Activated T-cell treated with anti-CD3 and anti-CD28 coated beads, Interleukin-2, amount 50 U/mL, for 24 hours (primary cell): ENCODE results near the gene MRPS11.
A peak's percentile ranks its signal among the peaks of the same experiment; 100 is the strongest.
"Not testable (repeated sequence)": the region's sequence is repeated elsewhere in the genome, so short reads cannot be mapped to it uniquely, and the experiment has no call there.

Source experiments
- DNase-seq: peaks from one replicate; pipeline ENCODE4 v3.0.0-alpha.2; 2020
- H3K27ac Mint-ChIP-seq: 2 replicates; pipeline ENCODE4 v1.8.0; 2020; ENCODE audit warnings: mild to moderate bottlenecking, mixed read lengths
- H3K27me3 Mint-ChIP-seq: 2 replicates; pipeline ENCODE4 v1.8.0; 2020; ENCODE audit warnings: mixed read lengths
- H3K36me3 Mint-ChIP-seq: 2 replicates; pipeline ENCODE4 v1.8.0; 2020; ENCODE audit warnings: low read depth, mixed read lengths
- H3K4me1 Mint-ChIP-seq: 2 replicates; pipeline ENCODE4 v1.8.0; 2020; ENCODE audit warnings: low read depth, mixed read lengths
- H3K4me3 Mint-ChIP-seq: 2 replicates; pipeline ENCODE4 v1.8.0; 2020; ENCODE audit warnings: mild to moderate bottlenecking, moderate library complexity, mixed read lengths
- H3K9me3 Mint-ChIP-seq: 2 replicates; pipeline ENCODE4 v1.8.0; 2020; ENCODE audit warnings: mixed read lengths

Gene MRPS11

DNA sequence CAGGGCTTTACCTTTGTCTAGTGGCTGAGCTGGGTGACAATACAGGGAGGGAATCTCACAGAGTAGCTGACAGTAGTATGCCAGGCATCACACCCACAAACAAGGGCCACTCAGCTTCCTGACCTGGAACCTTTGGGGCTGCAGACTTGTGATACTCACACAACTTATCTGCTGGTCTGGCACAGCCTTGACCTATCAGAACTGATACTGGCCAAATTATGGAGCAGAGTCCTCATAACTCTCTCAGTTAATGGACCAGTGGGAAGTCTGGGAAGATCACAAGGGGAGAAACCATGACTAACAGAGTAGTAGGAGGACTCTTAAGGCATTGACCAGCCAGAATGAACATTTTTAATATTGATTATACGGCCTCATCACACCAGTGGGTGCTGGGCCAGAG, 19.8 kb upstream of the MRPS11 start:
- Mint-ChIP-seq H3K9me3 (peaks cover 15% of the 10 kb centered on the region), H3K4me1 (peaks cover 5% of the 10 kb centered on the region), H3K27ac (no peak overlapping the region), H3K36me3 (no peaks in the 10 kb centered on the region), H3K4me3 (no peak overlapping the region), H3K27me3 (peaks cover 35% of the 10 kb centered on the region)
- DNase-seq = no peak

DNA sequence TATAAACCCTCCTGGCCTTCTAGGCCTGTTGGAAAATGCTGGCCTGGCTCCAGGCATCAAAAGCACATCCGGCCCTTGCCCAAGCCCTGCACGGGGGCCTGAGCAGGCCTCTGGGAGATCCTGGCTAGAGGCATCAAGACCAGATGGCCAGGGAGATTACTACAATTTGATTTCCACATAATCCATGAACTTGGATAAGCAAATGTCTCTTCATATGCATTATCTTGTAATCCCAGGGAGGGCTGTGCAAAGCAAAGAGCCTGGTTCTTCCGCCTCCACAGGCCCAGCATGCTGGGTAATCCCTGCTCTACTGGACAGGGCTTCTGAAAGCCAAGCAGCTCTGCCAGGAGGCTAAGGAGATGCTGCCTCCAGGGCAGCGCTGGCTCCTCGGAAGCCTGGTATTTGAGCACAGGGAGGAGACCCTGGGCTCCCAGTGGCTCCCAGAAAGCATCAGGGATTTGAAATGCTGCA, 18.5 kb upstream of the MRPS11 start:
- no peak overlapping the region for H3K27ac Mint-ChIP-seq

DNA sequence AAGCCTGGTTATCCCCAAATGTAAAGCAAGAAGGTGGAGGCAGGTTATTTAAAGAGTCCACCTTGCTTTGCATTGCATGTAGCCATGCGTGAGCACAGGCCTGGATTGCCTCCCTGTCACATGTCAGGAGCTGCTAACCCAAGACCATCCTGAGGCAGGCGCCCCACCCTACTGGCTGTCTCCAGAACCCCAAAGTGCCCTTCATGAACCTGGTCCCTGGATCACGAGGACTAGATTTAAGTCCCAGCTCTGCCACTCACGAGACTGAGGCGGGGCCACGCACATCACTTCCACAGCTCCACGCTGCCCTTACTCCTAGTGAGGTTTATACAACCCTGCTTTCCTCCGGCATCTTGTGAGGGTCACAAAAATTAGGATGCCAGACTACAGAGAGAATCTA, 17.9 kb upstream of the MRPS11 start:
- H3K27ac Mint-ChIP-seq = no peak overlapping the region

More for the DNA sequence above, 18.5 kb upstream of the MRPS11 start:
- DNase-seq = no peak
- Mint-ChIP-seq H3K36me3 (no peaks in the 10 kb centered on the region), H3K4me1 (peaks cover 5% of the 10 kb centered on the region), H3K27me3 (peaks cover 24% of the 10 kb centered on the region), H3K4me3 (no peak overlapping the region), H3K9me3 (peaks cover 4% of the 10 kb centered on the region)

DNA sequence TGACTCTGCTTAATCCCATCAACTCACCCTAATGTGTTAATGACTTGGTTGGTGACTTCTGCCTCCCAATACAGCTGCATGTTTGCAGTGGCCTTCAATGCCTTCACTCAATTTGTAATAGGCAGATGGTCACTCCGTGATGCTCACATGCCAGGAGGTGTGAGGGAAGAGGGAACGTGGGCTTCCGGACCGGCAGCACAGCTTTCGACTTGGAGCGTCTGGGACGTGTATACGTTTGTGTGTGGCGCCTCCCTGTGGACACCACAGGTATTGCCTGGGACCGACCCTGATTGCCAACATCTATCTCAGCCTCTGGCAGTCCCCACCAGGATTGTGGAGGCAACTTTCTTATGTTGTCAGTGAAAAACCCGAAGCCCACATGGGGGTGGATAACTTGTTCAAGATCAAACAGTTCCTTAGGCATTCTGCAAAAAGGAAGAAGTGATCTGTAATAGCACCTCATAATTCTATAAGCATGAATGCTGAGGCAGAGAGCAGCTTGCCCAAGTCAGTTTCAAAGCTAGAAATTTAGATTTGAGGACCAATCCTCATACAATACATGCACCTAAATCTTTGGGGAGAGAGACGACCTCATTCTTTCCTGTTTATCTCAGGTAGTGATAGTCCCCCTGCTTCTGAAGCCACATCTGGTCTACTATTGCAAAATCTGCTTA, 17.2 kb upstream of the MRPS11 start:
- no peaks in the 10 kb centered on the region for H3K9me3 Mint-ChIP-seq
- peak; percentile 81 for DNase-seq
- H3K36me3 Mint-ChIP-seq = no peaks in the 10 kb centered on the region
- H3K4me3 Mint-ChIP-seq = no peak overlapping the region
- peaks cover 7% of the 10 kb centered on the region for H3K4me1 Mint-ChIP-seq
- no peak overlapping the region for H3K27ac Mint-ChIP-seq
- H3K27me3 Mint-ChIP-seq = peaks cover 19% of the 10 kb centered on the region

More for the DNA sequence above, 17.9 kb upstream of the MRPS11 start:
- H3K4me1 Mint-ChIP-seq = peaks cover 5% of the 10 kb centered on the region
- no peak overlapping the region for H3K4me3 Mint-ChIP-seq
- no peaks in the 10 kb centered on the region for H3K36me3 Mint-ChIP-seq
- DNase-seq = no peak
- H3K9me3 Mint-ChIP-seq = no peaks in the 10 kb centered on the region
- peaks cover 19% of the 10 kb centered on the region for H3K27me3 Mint-ChIP-seq

DNA sequence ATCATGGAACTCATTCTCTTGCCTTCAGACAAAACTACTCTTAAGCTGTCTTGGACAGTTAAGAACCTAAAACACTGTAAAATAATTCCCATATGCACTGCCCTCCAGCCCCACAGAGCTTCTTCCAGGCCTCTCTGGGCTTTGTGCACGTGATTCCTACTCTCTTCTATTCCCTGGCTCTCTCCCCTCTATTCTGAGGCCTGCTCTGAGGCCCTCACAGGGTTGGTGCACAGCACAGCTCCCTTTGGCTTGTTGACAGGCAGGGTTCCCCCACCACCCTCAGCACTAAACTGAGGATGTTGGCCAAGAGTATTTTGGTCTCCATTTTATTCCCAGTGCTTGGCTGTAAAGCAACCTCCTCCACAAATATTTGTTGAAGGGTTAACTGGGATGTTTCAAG, 13.9 kb upstream of the MRPS11 start:
- Mint-ChIP-seq H3K27me3 (peaks cover 7% of the 10 kb centered on the region), H3K4me1 (peaks cover 12% of the 10 kb centered on the region), H3K36me3 (peaks cover 20% of the 10 kb centered on the region), H3K4me3 (no peak overlapping the region), H3K27ac (no peak overlapping the region), H3K9me3 (no peaks in the 10 kb centered on the region)
- no peak for DNase-seq

DNA sequence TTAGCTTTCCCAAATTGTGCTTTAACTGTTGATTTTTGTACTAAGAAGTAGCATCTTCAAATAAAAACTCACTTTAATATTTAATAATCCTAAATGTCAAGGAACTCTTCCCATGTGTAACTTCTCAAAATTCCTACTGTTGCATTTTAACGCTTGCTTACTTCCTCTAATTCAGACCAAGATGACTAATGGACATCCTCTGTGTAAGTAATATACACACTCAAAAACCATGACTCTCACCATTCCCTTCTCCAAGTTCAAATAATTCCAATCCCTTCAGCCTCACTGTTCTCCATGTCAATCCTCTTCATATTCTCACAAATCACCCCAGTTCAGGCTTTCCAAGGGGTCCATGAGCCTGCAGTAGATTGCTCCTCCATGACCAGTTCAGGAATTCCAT, 13.3 kb upstream of the MRPS11 start:
- no peak overlapping the region for H3K27ac Mint-ChIP-seq
- H3K4me3 Mint-ChIP-seq = no peak overlapping the region
- no peaks in the 10 kb centered on the region for H3K9me3 Mint-ChIP-seq
- peaks cover 26% of the 10 kb centered on the region for H3K36me3 Mint-ChIP-seq
- no peak for DNase-seq
- peaks cover 7% of the 10 kb centered on the region for H3K27me3 Mint-ChIP-seq
- H3K4me1 Mint-ChIP-seq = peaks cover 12% of the 10 kb centered on the region

DNA sequence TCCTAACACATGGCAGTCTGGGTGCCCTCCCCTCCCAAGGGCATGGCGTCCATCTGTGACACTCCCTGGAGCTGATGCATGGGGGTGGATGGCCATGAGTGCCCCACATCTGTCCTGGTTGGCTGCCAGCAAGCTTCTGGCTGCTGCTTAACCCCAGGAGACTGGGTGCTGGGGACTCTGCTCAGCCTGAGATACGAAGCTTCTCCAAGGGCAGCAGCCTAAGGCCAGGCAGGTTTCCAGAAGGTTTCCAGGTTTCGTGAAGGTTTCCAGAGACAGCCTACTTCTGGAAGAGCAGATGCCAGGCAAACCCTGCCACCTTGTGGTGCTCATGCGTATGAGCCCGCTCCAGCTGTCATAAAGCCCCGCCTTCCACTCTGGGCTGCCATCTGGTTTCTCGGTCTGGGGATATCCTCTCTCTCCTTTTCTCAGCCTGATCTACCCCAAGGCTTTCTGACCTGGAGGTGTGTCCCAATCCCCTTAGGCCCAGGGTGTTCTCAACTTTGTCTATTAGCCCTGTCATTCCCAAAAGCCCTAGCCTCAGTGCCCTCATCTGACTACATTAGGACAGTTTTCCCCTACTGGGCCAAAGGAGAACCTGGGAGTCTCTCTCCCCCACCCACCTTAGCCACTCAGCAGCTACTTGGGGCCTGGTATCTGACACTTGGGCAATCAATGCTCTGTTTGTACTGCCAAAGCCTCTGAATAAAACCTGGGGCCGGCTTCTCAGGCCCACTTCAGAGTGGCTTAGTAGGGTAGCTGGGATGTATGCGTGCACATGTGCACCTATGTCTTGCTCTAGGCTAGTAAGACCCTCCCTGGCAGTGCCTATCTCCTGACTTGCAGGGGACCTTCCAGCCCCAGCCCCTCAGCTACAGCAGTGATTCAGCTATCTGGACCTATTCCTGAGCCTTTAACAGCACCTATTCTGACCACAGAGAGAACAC, 12.4 kb upstream of the MRPS11 start:
- Mint-ChIP-seq H3K36me3 (peaks cover 35% of the 10 kb centered on the region), H3K9me3 (no peaks in the 10 kb centered on the region), H3K4me1 (peaks cover 7% of the 10 kb centered on the region), H3K27me3 (peaks cover under 1% of the 10 kb centered on the region), H3K4me3 (no peak overlapping the region), H3K27ac (peak overlapping the region; percentile 60)
- DNase-seq = peak; percentile 52

DNA sequence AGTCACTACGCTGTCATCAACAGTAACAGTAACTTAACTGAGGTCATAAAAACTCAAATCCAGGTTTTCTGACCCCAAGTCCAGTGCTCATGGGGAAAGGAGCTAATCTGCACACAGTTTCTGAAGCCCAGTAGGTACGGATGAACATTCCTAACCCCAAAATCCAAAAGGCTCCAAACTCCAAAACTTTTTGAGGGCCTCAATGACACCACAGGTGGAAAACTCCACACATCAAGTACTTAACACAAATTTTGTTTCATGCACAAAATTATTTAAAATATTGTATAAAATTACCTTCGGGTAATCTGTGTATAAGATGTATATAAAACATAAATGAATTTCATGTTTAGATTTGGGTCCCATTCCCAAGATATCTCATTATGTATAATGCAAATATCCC, 10.8 kb upstream of the MRPS11 start:
- Mint-ChIP-seq H3K9me3 (no peaks in the 10 kb centered on the region), H3K4me1 (peaks cover 7% of the 10 kb centered on the region), H3K27me3 (no peaks in the 10 kb centered on the region), H3K36me3 (peaks cover 50% of the 10 kb centered on the region), H3K27ac (no peak overlapping the region), H3K4me3 (no peak overlapping the region)
- DNase-seq = no peak

DNA sequence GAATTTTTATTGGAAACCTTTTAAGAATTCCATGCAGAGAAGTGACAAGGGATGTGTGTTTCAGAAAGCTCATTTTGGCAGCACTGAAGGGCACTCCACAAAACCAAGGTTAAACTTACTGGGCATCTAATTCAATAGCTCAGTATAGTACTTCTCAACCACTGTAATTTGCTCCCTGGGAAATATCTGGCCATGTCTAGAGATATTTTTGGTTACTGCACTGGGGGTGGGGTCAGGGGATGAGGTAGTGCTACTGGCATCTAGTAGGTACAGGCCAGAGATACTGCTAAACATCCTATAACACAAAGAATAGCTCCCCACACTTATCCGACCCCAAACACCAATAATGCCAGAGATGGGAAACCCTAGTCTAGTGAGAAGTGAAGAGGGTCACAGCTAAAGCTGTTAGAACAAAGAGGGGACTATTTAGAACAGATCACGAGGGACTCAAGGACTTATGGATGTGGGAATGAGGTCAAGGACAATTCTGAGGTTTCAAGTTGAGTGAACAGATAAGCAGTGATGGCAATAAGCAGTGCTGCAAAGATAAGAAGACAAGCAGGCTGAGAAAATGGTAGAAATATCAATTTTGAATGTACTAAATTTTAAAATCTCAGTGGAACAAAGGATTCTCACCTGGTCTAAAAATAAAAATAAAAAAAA, 3.5 kb upstream of the MRPS11 start:
- peaks cover 28% of the 10 kb centered on the region for H3K4me1 Mint-ChIP-seq
- H3K27me3 Mint-ChIP-seq = no peaks in the 10 kb centered on the region
- DNase-seq = no peak
- H3K9me3 Mint-ChIP-seq = no peaks in the 10 kb centered on the region
- peak overlapping the region; percentile 11 for H3K4me3 Mint-ChIP-seq
- H3K36me3 Mint-ChIP-seq = peaks cover 66% of the 10 kb centered on the region
- H3K27ac Mint-ChIP-seq = peak overlapping the region; percentile 74

DNA sequence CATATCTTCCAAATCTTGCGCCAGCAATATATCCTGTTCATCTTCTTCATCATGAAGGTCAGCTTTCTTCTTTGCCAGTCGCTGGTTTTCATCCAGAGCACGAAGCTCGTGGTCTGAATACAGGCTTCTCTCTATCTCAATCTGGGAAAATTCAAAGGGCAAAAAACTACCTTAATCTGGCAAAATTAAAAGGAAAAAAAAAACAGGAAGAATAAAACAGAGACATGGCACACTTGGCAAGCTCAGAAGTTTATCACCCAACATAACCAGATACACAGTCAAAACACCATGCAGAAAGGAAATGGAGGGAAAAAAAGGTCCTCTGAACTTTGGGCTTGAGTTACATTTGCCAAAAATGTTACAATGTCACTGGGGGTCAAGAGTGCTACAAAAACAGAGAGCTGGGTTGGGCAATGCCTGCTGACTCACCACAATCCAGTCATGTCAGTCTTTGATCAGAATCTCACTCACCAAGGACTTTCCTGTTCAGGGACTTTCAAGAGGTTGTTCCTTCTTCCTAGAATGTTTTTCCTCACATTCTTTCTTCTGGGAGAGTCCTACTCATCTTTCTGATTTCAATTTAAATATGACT, 1.8 kb upstream of the MRPS11 start:
- H3K36me3 Mint-ChIP-seq = peaks cover 48% of the 10 kb centered on the region
- no peaks in the 10 kb centered on the region for H3K9me3 Mint-ChIP-seq
- H3K4me1 Mint-ChIP-seq = peaks cover 28% of the 10 kb centered on the region
- DNase-seq = no peak
- peak overlapping the region; percentile 88 for H3K4me3 Mint-ChIP-seq
- peak overlapping the region; percentile 100 for H3K27ac Mint-ChIP-seq
- H3K27me3 Mint-ChIP-seq = no peaks in the 10 kb centered on the region

DNA sequence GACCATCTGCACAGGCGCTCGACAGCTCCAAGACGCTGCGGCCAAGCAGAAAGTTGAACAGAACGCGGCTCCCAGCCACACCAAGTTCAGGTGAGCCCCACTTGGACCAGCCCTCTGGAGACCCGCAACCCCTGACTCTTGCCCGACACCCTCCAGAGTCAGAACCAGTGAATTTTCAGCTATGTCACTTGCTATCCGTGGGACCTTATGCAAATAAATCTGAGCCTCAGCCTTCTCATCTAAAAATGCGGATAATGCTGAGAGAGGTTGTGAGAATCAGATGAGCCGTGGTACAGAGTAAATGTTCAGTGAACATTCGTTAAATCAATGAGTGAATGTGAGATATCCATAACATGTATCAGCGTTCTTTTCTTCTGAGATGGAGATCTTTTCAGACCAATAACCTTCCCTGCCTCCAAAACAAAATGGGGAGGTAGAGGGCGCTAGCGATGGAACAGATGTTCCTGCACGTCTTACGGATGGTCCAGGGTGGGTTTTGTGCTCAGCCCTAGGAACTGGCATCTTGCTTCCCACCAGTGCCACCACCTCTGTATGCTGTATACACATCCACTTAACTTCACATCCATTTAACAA, 524 bp downstream of the MRPS11 start:
- Mint-ChIP-seq H3K4me1 (peaks cover 36% of the 10 kb centered on the region), H3K9me3 (no peaks in the 10 kb centered on the region), H3K27ac (peak overlapping the region; percentile 100), H3K36me3 (peaks cover 42% of the 10 kb centered on the region), H3K27me3 (no peaks in the 10 kb centered on the region), H3K4me3 (peak overlapping the region; percentile 88)
- DNase-seq = no peak

DNA sequence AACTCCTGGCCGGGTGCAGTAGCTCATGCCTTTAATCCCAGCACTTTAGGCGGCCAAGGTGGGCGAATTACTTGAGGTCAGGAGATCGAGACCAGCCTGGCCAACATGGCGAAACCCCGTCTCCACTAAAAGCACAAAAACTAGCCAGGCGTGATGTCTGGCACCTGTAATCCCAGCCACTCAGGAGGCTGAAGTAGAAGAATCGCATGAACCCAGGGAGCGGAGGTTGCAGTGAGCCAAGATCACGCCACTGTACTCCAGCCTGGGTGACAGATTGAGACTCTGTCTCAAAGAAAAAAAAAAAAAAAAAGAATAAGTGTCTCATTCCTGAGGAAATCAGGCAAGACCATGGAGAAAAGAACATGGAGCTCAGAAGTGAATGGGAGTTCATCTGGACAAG, 1.2 kb downstream of the MRPS11 start:
- not testable (repeated sequence) for H3K9me3 Mint-ChIP-seq, H3K27me3 Mint-ChIP-seq, DNase-seq
- H3K4me3 Mint-ChIP-seq = peak overlapping the region; percentile 88
- peaks cover 42% of the 10 kb centered on the region for H3K36me3 Mint-ChIP-seq
- H3K4me1 Mint-ChIP-seq = peaks cover 36% of the 10 kb centered on the region
- peak overlapping the region; percentile 100 for H3K27ac Mint-ChIP-seq

DNA sequence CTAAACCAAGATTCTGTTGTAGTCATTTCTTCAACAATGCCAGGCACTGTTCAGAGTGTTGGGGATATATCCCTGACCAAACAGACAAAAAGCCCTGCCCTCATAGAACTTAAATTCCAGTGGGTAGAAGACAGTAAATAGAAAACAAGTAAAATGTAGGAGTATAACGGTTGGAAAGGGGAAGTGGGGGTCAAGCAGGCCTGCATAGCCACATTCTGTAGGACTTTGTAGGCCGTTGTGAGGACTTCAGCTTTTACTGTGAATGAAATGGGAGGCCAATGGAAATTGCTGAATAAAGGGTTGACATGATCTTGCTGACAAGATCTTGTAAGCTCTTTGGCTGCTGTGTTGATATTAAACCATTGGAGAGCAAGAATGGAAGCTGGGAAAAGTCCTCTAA, 1.8 kb downstream of the MRPS11 start:
- Mint-ChIP-seq H3K27ac (no peak overlapping the region), H3K27me3 (no peaks in the 10 kb centered on the region), H3K4me1 (peaks cover 32% of the 10 kb centered on the region), H3K4me3 (peak overlapping the region; percentile 88), H3K36me3 (peaks cover 42% of the 10 kb centered on the region), H3K9me3 (no peaks in the 10 kb centered on the region)
- DNase-seq = no peak
